ENCODE results near the gene ETV7.
A peak's percentile ranks its signal among the peaks of the same experiment; 100 is the strongest.
"Not testable (repeated sequence)": the region's sequence is repeated elsewhere in the genome, so short reads cannot be mapped to it uniquely, and the experiment has no call there.

ETV7 gene

DNA sequence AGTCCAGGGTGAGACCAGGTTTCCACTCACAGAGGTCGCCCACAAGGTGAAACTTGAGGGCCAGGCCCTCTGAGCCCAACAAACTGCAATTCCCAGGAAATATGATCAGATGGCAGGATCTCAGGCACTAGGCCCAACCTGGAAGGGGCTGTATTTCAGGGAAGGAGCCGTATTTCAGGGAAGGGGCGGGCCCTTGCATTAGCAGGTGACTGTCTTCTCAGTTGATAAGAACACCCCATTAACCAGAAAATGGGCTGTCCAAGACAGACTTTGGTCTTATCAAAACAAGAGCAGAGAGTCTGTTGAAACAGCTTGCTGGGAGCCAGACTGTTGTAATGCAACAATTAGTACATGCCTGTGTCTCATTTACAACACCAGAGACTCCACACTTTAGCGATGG is 39.8 kb downstream of the ETV7 start:
- TF ChIP-seq POLR2AphosphoS5 (IDR thresholded peaks at IDR 0.05; ENCODE audit: low read depth, low read length) (no peak), POLR2A (IDR thresholded peaks at IDR 0.05; ENCODE audit: low read depth, low read length) (no peak), TAF1 (IDR thresholded peaks at IDR 0.05; ENCODE audit: borderline replicate concordance, low read depth, low read length) (no peak)
- DNase-seq (ENCODE audit: insufficient read length) (no peak), FAIRE-seq (no peak)

DNA sequence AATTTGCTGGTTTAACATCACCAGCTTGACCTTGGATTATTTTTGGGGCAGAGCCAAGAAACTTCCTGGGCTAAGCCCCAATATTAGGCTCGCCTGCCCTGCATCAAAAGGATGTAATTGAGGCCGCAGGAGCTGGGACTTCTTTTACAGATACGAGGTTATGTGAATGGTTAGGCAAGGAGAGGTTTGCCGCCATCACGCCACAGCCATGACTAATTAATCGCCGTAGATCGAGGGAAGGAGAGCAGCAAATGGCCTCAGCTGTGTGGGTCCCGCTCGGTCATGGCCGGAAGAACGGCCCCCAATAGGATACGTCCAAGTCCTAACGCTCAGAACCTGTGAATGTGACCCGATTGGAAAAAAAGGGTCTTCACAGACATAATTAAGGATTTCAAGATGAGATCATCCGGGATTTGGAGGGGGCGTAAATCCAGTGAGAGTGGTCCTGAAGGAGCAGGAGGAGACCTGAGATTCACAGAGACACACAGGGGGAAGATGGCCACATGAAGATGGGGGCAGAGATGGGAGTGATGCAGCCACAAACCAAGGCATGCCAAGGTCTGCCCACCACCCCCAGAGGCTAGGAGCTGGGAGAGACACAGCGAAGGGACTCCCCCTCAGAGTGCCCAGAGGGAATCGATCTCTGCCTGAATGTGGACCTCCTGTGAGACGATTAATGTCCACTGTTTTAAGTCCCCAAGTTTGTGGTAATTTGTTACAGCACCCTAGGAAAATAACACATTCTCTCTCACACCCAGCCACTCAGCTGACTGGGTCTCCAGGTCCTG is 40.8 kb downstream of the ETV7 start:
- no peak for TF ChIP-seq POLR2AphosphoS5 (IDR thresholded peaks at IDR 0.05; ENCODE audit: low read depth, low read length)
- TF ChIP-seq TAF1 (IDR thresholded peaks at IDR 0.05; ENCODE audit: borderline replicate concordance, low read depth, low read length): no peak
- TF ChIP-seq POLR2A (IDR thresholded peaks at IDR 0.05; ENCODE audit: low read depth, low read length): no peak
- no peak for FAIRE-seq
- DNase-seq (ENCODE audit: insufficient read length): no peak

DNA sequence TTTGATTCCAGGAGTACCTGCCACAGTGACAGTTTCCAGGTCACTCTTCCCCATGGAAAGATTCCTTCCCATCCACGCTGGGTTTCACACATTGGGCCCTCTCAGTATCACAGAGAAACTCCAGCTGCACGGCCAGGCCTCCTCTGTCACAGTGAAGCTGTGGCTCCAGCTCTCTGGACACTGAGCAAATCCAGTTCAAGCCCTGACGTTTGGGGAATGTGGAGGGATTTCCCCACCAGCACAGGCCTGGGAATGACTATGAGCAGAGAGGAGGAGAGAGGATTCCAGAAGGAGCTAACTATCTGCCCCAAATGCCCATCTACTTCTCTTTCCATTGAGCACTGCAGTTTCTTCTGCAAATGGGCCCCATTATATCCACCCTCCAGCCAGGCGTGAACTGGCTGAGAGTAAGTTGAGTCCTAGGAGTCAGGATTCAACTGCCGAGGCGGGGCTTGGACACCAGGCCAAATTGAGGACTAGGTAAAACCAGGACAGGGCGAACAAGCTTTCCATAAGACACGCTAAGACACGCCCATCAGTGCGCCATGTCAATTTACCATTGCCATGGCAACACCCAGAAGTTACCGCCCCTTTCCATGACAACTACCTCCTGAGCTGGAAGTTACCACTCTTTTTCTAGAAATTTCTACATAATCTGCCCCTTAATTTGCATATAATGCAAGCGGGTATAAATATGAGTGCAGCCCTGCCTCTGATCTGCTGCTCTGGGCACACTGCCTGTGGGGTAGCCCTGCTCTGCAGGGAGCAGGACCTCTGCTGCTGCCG is 41.6 kb downstream of the ETV7 start:
- TF ChIP-seq POLR2A (IDR thresholded peaks at IDR 0.05; ENCODE audit: low read depth, low read length) (no peak), POLR2AphosphoS5 (IDR thresholded peaks at IDR 0.05; ENCODE audit: low read depth, low read length) (no peak), TAF1 (IDR thresholded peaks at IDR 0.05; ENCODE audit: borderline replicate concordance, low read depth, low read length) (no peak)
- no peak for DNase-seq (ENCODE audit: insufficient read length)
- no peak for FAIRE-seq

DNA sequence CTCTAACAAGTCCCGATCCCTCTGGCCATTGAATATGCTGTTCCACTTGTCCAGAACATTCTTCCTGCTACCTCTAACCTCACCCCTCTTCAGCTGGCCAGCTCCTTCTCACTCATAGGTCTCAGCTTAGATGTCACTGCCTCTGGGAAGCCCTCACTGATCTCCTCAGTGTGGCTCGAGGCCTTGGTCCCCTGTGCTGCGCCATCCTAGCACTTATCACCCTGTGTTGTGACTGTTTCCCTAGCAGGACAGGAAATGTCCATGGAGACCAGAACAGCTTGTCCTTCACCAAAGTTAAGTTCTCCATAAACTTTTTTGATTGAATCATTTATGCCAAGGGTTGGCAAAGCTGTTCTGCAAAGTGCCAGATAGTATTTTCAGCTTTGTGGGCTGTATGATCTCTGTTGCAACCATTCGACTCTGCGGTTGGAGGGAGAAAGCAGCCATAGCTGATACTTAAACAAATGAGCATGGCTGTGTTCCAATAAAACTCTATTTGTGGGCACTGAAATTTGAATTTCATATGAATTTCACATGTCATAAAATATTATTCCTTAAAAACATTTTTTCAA is 44.3 kb downstream of the ETV7 start:
- TF ChIP-seq POLR2A (IDR thresholded peaks at IDR 0.05; ENCODE audit: low read depth, low read length) (no peak), TAF1 (IDR thresholded peaks at IDR 0.05; ENCODE audit: borderline replicate concordance, low read depth, low read length) (no peak), POLR2AphosphoS5 (IDR thresholded peaks at IDR 0.05; ENCODE audit: low read depth, low read length) (no peak)
- FAIRE-seq (no peak), DNase-seq (ENCODE audit: insufficient read length) (no peak)

DNA sequence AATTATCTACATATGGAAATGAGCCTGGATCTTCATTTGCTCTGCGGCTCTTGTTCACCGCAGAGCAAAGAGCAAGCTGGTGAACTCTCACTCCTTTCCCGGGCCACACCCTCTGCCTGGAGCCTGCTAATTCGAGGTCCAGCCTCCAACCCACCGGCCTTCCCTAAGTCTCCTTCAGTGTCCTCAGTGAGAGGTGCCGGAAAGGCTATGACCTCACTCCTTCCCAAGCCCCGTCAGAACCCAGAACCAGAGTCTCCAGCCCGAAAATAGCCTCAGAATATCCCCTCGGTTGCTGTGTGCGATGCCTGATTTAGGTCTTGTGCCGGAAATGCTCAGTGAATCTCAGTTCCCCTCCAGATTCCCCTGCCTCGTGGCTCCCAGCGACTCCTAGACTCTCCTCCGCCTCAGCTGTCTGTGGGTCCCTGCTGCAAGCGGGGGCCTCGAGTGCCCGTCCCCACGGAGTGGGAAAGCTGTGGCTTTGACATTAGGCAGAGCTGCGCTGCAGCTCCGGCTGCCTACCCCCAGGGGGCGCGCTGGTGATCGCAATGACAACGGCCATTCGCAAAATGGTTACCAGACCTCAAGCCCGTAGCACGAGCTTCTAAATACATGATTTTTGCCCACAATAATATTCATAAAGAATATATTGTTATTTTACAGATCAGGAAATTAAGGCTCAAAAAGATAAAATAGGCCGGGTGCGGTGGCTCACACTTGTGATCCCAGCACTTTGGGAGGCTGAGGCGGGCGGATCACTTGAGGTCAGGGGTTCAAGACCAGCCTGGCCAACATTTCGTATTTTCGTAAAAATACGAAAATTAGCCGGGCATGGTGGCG is 46.6 kb downstream of the ETV7 start:
- peak; percentile 61 for DNase-seq (ENCODE audit: insufficient read length)
- TF ChIP-seq POLR2A (IDR thresholded peaks at IDR 0.05; ENCODE audit: low read depth, low read length) (no peak), TAF1 (IDR thresholded peaks at IDR 0.05; ENCODE audit: borderline replicate concordance, low read depth, low read length) (no peak), POLR2AphosphoS5 (IDR thresholded peaks at IDR 0.05; ENCODE audit: low read depth, low read length) (no peak)

DNA sequence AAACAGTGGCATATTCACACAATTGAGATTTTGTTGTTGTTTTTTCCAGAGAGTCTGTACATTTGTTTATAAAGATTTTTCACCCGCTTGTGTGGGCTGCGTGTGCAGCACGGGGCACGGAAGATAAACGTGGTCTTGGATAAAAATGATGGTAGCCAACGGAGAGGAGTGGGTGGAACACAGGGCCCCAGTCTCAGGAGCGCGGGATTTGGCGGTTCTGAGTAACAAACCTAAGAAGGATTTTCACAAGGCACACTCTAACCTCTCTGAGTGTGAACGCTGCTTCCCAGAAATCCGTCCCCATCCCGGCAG is 47.2 kb downstream of the ETV7 start:
- no peak for TF ChIP-seq TAF1 (IDR thresholded peaks at IDR 0.05; ENCODE audit: borderline replicate concordance, low read depth, low read length)
- no peak for TF ChIP-seq POLR2A (IDR thresholded peaks at IDR 0.05; ENCODE audit: low read depth, low read length)
- TF ChIP-seq POLR2AphosphoS5 (IDR thresholded peaks at IDR 0.05; ENCODE audit: low read depth, low read length): no peak
- no peak for DNase-seq (ENCODE audit: insufficient read length)
- no peak for FAIRE-seq

More for the DNA sequence above, 46.6 kb downstream of the ETV7 start:
- peak; percentile 88 for FAIRE-seq

DNA sequence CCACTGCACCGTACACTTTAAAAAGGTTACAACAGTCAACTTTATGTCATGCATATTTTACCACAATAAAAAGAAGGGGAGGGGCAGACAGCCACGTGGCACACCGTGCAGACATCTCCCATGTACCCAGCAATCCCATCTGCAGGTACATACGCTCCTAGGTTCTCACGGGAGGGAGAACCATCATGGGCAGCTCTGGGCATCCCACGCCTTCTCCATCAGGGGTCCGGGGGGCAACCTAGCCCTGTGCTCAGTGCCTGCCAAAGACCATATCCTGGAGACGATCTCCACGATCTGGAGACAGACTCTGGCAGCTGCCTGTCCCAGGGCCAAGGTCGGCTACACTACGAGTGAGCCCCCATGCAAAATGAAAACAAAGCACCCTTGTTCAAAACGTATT is 48.3 kb downstream of the ETV7 start:
- TF ChIP-seq TAF1 (IDR thresholded peaks at IDR 0.05; ENCODE audit: borderline replicate concordance, low read depth, low read length): no peak
- TF ChIP-seq POLR2A (IDR thresholded peaks at IDR 0.05; ENCODE audit: low read depth, low read length): no peak
- FAIRE-seq (no peak), DNase-seq (ENCODE audit: insufficient read length) (no peak)

DNA sequence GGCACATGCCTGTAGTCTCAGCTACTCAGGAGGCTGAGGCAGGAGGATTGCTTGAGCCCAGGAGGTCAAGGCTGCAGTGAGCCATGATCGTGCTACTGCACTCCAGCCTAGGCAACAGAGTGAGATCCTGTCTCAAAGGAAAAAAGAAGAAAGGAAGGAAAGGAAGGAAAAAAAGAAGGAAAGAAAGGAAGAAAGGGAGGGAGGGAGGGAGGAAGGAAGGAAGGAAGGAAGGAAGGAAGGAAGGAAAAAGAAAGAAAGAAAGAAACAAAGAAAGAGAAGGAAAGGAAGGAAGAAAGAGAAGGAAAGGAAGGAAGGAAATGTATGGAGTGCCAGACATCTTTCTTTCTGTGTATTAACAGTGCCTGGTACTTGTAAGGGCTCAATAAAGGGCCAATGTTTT is 49.2 kb downstream of the ETV7 start:
- not testable (repeated sequence) for FAIRE-seq

DNA sequence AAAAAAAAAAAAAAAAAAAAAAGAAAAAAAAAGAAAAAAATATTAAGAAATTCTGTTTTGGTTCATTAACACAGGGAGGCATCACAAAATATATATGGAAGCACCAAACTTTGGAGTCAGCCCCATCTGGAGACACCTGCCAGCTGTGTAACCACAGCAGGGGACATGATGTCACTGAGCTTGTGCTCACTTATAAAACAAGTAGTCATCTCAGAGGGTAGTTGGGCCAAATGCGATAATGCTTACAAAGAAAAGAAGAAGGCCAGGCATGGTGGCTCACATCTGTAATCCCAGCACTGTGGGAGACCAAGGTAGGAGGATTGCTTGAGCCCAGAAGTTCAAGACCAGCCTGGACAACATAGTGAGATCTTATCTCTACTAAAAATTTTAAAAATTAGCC is 49.7 kb downstream of the ETV7 start:
- DNase-seq (ENCODE audit: insufficient read length) (no peak), FAIRE-seq (no peak)
- TF ChIP-seq TAF1 (IDR thresholded peaks at IDR 0.05; ENCODE audit: borderline replicate concordance, low read depth, low read length) (no peak), POLR2AphosphoS5 (IDR thresholded peaks at IDR 0.05; ENCODE audit: low read depth, low read length) (no peak), POLR2A (IDR thresholded peaks at IDR 0.05; ENCODE audit: low read depth, low read length) (no peak)

More for the DNA sequence above, 49.2 kb downstream of the ETV7 start:
- DNase-seq (ENCODE audit: insufficient read length): not testable (repeated sequence)

DNA sequence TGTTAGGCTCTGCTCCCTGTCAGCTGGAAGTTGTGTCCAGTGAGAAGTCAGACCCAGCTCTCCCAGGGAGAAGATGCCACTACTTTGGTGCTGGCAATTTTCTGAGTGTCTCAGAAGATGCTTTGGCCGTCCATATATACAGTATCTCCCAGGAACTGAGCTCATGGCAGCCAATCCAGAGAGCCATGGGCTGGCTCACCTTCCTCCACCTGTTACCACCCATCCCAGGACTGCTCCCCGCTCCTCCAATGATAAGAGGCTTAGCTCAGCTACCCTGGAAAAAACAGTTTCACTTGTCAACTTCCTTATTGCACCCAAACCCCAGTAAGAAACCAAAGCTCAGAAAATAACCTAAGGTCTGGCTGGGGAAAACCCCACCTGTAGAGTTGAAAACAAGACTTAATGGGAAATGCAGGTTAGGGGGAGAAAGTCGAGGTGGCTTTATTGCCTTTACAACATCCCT is 50.7 kb downstream of the ETV7 start, which contains the start of gene BNIP5:
Gene BNIP5, minus strand, starts transcription at position 110 of the 463 bp plus-strand sequence. CDS start 6,198 bp downstream, outside the sequence.
- TF ChIP-seq TAF1 (IDR thresholded peaks at IDR 0.05; ENCODE audit: borderline replicate concordance, low read depth, low read length): no peak
- DNase-seq (ENCODE audit: insufficient read length) (no peak), FAIRE-seq (no peak)

DNA sequence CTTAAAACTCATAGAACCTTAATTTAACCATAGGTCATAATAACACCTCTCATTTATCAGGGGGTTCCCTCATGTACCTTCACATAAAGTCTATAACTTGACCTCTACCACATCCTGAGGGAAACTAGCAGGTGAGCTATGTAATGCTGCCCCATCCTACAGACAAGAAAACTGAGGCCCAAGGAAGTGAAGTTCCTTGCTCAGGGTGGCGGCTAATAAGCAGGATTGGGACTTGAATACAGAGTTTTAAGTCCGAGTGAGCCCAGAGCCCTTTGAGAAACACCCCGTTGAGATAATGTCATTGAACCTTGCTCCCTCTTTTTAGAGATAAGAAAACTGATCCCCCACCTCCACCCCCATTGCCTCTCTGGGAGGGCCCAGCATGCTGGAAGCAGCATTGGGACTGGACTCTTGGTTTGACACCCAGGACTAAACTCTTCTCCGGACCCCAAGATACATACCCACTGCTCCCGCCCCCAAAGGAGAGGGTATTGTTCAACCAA is 51.2 kb downstream of the ETV7 start:
- DNase-seq (ENCODE audit: insufficient read length) (no peak), FAIRE-seq (no peak)
- TF ChIP-seq TAF1 (IDR thresholded peaks at IDR 0.05; ENCODE audit: borderline replicate concordance, low read depth, low read length) (no peak), POLR2A (IDR thresholded peaks at IDR 0.05; ENCODE audit: low read depth, low read length) (no peak), POLR2AphosphoS5 (IDR thresholded peaks at IDR 0.05; ENCODE audit: low read depth, low read length) (no peak)
